ENCODE data around the gene KCNQ4. TPM values are rescaled to one million over a fixed set of nuclear protein-coding genes. Genes with fewer than 3 reads are reported as not detected.

KCNQ4 gene
- polyA plus RNA-seq, 2 donors, result 1.4 to 1.9 TPM

- H3K4me3 ChIP-seq (ENCODE audit: low read depth in 1 of 2, low read length in 2 of 2), result no peak overlapping the region
- no peaks in the 10 kb centered on the region for H3K27me3 ChIP-seq (ENCODE audit: control insufficient read depth in 1 of 2, insufficient read depth in 2 of 2, low read length in 2 of 2)
- peaks cover 0 to 2% of the 10 kb centered on the region in 2 donors for H3K36me3 ChIP-seq (ENCODE audit: control insufficient read depth in 2 of 2, insufficient read depth in 2 of 2, low read length in 1 of 2)
- H3K27ac ChIP-seq (ENCODE audit: low read depth in 2 of 2, low read length in 1 of 2), result no peak overlapping the region
- H3K4me1 ChIP-seq (ENCODE audit: control insufficient read depth in 2 of 2, insufficient read depth in 2 of 2, low read length in 1 of 2), result peaks cover 0 to 3% of the 10 kb centered on the region in 2 donors
- WGBS, 2 donors, result 81 to 84% methylated on average over 11 of the region's 11 CpGs
- no peaks in the 10 kb centered on the region for H3K9me3 ChIP-seq (ENCODE audit: control insufficient read depth in 2 of 2, insufficient read depth in 1 of 2, low read depth in 1 of 2, low read length in 1 of 2)
Measured at GRCh38 chr1:40834968-40835545, 51.5 kb downstream of the KCNQ4 start.

GRCh38 chr1:40836283-40836682, 52.7 kb downstream of the KCNQ4 start:
- no peak overlapping the region for H3K4me3 ChIP-seq (ENCODE audit: low read depth in 1 of 2, low read length in 2 of 2)
- 80 to 88% methylated on average over 4 of the region's 4 CpGs for WGBS, 2 donors
- no peaks in the 10 kb centered on the region for H3K27me3 ChIP-seq (ENCODE audit: control insufficient read depth in 1 of 2, insufficient read depth in 2 of 2, low read length in 2 of 2)
- H3K36me3 ChIP-seq (ENCODE audit: control insufficient read depth in 2 of 2, insufficient read depth in 2 of 2, low read length in 1 of 2), result peaks cover 0 to 2% of the 10 kb centered on the region in 2 donors
- H3K27ac ChIP-seq (ENCODE audit: low read depth in 2 of 2, low read length in 1 of 2), result no peak overlapping the region
- peaks cover 0 to 3% of the 10 kb centered on the region in 2 donors for H3K4me1 ChIP-seq (ENCODE audit: control insufficient read depth in 2 of 2, insufficient read depth in 2 of 2, low read length in 1 of 2)
- no peaks in the 10 kb centered on the region for H3K9me3 ChIP-seq (ENCODE audit: control insufficient read depth in 2 of 2, insufficient read depth in 1 of 2, low read depth in 1 of 2, low read length in 1 of 2)

GRCh38 chr1:40837601-40838000, 54.0 kb downstream of the KCNQ4 start:
- Histone ChIP-seq H3K4me1 (ENCODE audit: control insufficient read depth in 2 of 2, insufficient read depth in 2 of 2, low read length in 1 of 2) (peaks cover 0 to 3% of the 10 kb centered on the region in 2 donors), H3K9me3 (ENCODE audit: control insufficient read depth in 2 of 2, insufficient read depth in 1 of 2, low read depth in 1 of 2, low read length in 1 of 2) (peaks cover 0 to under 1% of the 10 kb centered on the region in 2 donors), H3K36me3 (ENCODE audit: control insufficient read depth in 2 of 2, insufficient read depth in 2 of 2, low read length in 1 of 2) (peaks cover 0 to 2% of the 10 kb centered on the region in 2 donors), H3K27me3 (ENCODE audit: control insufficient read depth in 1 of 2, insufficient read depth in 2 of 2, low read length in 2 of 2) (no peaks in the 10 kb centered on the region), H3K27ac (ENCODE audit: low read depth in 2 of 2, low read length in 1 of 2) (no peak overlapping the region), H3K4me3 (ENCODE audit: low read depth in 1 of 2, low read length in 2 of 2) (no peak overlapping the region)
- WGBS, 2 donors, result 73 to 79% methylated on average over 24 of the region's 24 CpGs

GRCh38 chr1:40838045-40838979, 54.7 kb downstream of the KCNQ4 start:
- Histone ChIP-seq H3K4me1 (ENCODE audit: control insufficient read depth in 2 of 2, insufficient read depth in 2 of 2, low read length in 1 of 2) (peaks cover 0 to 3% of the 10 kb centered on the region in 2 donors), H3K27me3 (ENCODE audit: control insufficient read depth in 1 of 2, insufficient read depth in 2 of 2, low read length in 2 of 2) (no peaks in the 10 kb centered on the region), H3K27ac (ENCODE audit: low read depth in 2 of 2, low read length in 1 of 2) (no peak overlapping the region), H3K9me3 (ENCODE audit: control insufficient read depth in 2 of 2, insufficient read depth in 1 of 2, low read depth in 1 of 2, low read length in 1 of 2) (peaks cover 0 to 3% of the 10 kb centered on the region in 2 donors), H3K36me3 (ENCODE audit: control insufficient read depth in 2 of 2, insufficient read depth in 2 of 2, low read length in 1 of 2) (peaks cover 0 to 2% of the 10 kb centered on the region in 2 donors), H3K4me3 (ENCODE audit: low read depth in 1 of 2, low read length in 2 of 2) (no peak overlapping the region)
- WGBS, 2 donors, result 77 to 79% methylated on average over 60 of the region's 60 CpGs

- no peak overlapping the region for H3K27ac ChIP-seq (ENCODE audit: low read depth in 2 of 2, low read length in 1 of 2)
- WGBS, 2 donors, result 90% methylated on average over 15 of the region's 15 CpGs
Measured at GRCh38 chr1:40838980-40839942, 55.7 kb downstream of the KCNQ4 start.

GRCh38 chr1:40839943-40840335, 56.4 kb downstream of the KCNQ4 start:
- Histone ChIP-seq H3K36me3 (ENCODE audit: control insufficient read depth in 2 of 2, insufficient read depth in 2 of 2, low read length in 1 of 2) (peaks cover 0 to 2% of the 10 kb centered on the region in 2 donors), H3K4me1 (ENCODE audit: control insufficient read depth in 2 of 2, insufficient read depth in 2 of 2, low read length in 1 of 2) (peaks cover 0 to 2% of the 10 kb centered on the region in 2 donors), H3K9me3 (ENCODE audit: control insufficient read depth in 2 of 2, insufficient read depth in 1 of 2, low read depth in 1 of 2, low read length in 1 of 2) (peaks cover 0 to 3% of the 10 kb centered on the region in 2 donors), H3K27me3 (ENCODE audit: control insufficient read depth in 1 of 2, insufficient read depth in 2 of 2, low read length in 2 of 2) (no peaks in the 10 kb centered on the region), H3K4me3 (ENCODE audit: low read depth in 1 of 2, low read length in 2 of 2) (no peak overlapping the region), H3K27ac (ENCODE audit: low read depth in 2 of 2, low read length in 1 of 2) (no peak overlapping the region)
- WGBS, 2 donors, result 91% methylated on average over 5 of the region's 5 CpGs

More at GRCh38 chr1:40838980-40839942, 55.7 kb downstream of the KCNQ4 start:
- Histone ChIP-seq H3K4me1 (ENCODE audit: control insufficient read depth in 2 of 2, insufficient read depth in 2 of 2, low read length in 1 of 2) (peaks cover 0 to 3% of the 10 kb centered on the region in 2 donors), H3K4me3 (ENCODE audit: low read depth in 1 of 2, low read length in 2 of 2) (no peak overlapping the region), H3K9me3 (ENCODE audit: control insufficient read depth in 2 of 2, insufficient read depth in 1 of 2, low read depth in 1 of 2, low read length in 1 of 2) (peaks cover 0 to 3% of the 10 kb centered on the region in 2 donors), H3K36me3 (ENCODE audit: control insufficient read depth in 2 of 2, insufficient read depth in 2 of 2, low read length in 1 of 2) (peaks cover 0 to 2% of the 10 kb centered on the region in 2 donors), H3K27me3 (ENCODE audit: control insufficient read depth in 1 of 2, insufficient read depth in 2 of 2, low read length in 2 of 2) (no peaks in the 10 kb centered on the region)

GRCh38 chr1:40840526-40841323, 57.1 kb downstream of the KCNQ4 start:
- Histone ChIP-seq H3K4me1 (ENCODE audit: control insufficient read depth in 2 of 2, insufficient read depth in 2 of 2, low read length in 1 of 2) (no peaks in the 10 kb centered on the region), H3K27ac (ENCODE audit: low read depth in 2 of 2, low read length in 1 of 2) (no peak overlapping the region), H3K9me3 (ENCODE audit: control insufficient read depth in 2 of 2, insufficient read depth in 1 of 2, low read depth in 1 of 2, low read length in 1 of 2) (peaks cover 0 to 3% of the 10 kb centered on the region in 2 donors), H3K36me3 (ENCODE audit: control insufficient read depth in 2 of 2, insufficient read depth in 2 of 2, low read length in 1 of 2) (peaks cover 0 to 2% of the 10 kb centered on the region in 2 donors), H3K4me3 (ENCODE audit: low read depth in 1 of 2, low read length in 2 of 2) (no peak overlapping the region), H3K27me3 (ENCODE audit: control insufficient read depth in 1 of 2, insufficient read depth in 2 of 2, low read length in 2 of 2) (no peaks in the 10 kb centered on the region)
- WGBS, 2 donors, result 57 to 62% methylated on average over 6 of the region's 6 CpGs

GRCh38 chr1:40841602-40842001, 58.0 kb downstream of the KCNQ4 start:
- whole genome bisulfite sequencing, 2 donors, result 82 to 93% methylated on average over 7 of the region's 7 CpGs
- Histone ChIP-seq H3K4me3 (ENCODE audit: low read depth in 1 of 2, low read length in 2 of 2) (no peak overlapping the region), H3K27me3 (ENCODE audit: control insufficient read depth in 1 of 2, insufficient read depth in 2 of 2, low read length in 2 of 2) (no peaks in the 10 kb centered on the region), H3K9me3 (ENCODE audit: control insufficient read depth in 2 of 2, insufficient read depth in 1 of 2, low read depth in 1 of 2, low read length in 1 of 2) (peaks cover 0 to 3% of the 10 kb centered on the region in 2 donors), H3K27ac (ENCODE audit: low read depth in 2 of 2, low read length in 1 of 2) (no peak overlapping the region), H3K36me3 (ENCODE audit: control insufficient read depth in 2 of 2, insufficient read depth in 2 of 2, low read length in 1 of 2) (peaks cover 0 to 2% of the 10 kb centered on the region in 2 donors), H3K4me1 (ENCODE audit: control insufficient read depth in 2 of 2, insufficient read depth in 2 of 2, low read length in 1 of 2) (no peaks in the 10 kb centered on the region)

All from esophagus (tissue), 2 donors.